GM19035 (cell line): ENCODE results near the gene TMEM245.
"Not testable (repeated sequence)": the region's sequence is repeated elsewhere in the genome, so short reads cannot be mapped to it uniquely, and the experiment has no call there.

ENCODE experiments used
- ATAC-seq: cut with Tn5 transposase; IDR thresholded peaks from one replicate; pipeline ENCODE4 v1.9.1; 2021; ENCODE audit not compliant: unreplicated experiment

The TMEM245 gene

DNA sequence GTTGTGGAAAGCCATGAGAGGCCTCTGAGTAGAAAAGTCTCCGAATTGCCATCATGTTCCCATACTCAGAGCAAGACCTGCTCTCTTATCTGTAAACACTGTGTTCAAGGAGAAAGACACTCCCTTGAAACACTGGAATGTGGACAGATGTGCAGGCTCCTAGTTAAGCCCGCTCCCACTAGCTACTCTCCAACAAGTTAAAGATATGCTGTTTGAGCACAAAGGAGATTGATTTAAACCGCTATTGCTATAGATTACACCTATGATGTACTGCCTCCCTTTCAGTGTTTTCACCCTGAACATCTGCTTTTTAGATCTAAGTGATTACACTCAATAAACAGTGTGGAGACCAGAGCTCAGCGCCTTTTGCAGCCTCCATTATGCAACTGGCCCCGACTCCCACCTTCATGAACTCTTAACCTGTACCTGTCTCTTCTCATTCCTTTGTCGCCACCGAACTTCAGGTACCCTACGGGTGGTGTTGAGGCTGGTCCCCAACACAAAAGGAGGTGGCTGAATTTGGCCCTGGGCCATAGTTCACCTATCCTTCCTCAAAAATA, 47.5 kb downstream of the TMEM245 start:
- no peak for ATAC-seq

DNA sequence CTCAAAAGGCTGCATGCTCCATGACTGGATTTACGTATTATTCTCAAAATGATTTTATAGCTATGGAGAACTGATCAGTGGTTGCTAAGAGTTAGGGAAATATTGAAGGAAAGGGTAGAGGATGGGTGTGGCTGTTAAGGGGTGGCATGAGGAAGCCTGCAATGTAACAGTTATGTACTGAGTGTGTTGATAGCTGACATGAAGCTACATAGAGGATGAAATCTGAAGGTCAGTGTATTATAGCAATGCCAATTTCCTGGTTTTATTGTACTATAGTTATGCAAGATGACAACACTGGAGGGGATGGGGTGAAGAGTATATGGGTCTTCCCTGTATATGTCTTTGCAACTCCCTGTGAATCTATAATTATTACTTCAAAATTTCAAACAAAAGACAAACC, 51.0 kb downstream of the TMEM245 start:
- no peak for ATAC-seq

DNA sequence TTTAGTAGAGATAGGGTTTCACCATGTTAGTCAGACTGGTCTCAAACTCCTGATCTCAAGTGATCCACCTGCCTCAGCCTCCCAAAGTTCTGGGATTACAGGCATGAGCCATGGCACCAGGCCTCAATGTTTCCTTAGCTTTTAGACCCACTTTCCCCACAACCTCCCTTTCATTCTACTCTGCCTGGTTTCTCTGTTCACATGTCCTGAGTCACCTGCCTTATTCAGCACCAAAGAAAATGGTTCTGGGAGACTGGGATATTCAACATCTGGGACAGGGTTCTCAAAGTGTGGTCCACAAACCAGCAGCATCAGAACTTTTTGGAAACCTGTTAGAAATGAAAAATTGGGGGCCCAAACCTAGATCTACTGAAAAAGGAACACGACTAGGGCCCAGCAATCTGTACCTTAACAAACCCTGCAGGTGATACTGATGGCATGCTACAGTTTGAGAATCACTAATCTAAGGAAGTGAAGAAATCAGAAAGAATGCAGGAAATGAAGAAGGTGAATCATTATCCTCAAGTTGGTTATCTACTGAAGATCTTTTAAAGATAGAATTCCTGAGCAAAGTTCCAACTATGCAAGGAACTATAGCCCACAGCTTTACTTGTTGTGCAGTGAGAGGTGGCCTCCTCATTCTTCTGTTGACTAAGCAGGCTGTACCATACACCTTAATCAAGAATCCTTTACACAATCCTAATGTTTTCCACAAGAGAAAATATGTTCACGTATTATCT, 54.6 kb downstream of the TMEM245 start:
- ATAC-seq: no peak

DNA sequence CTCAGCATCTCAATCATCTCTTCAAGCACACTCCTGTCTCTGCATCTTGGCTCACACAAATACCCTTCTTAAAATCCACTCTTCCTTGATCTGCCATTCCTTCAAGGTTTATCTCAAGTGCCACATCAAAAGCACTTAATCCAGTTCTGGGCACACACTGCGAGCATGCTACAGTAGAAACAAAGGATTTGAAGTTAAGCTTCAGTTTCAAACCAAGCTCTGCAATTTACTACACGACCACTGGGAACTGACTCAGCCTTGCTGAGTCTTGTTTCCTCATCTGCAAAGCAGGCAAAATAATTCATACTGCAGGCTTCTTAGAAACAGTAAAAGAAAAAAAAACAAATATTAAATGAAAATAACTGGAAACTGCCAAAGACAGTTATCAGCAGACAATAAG, 56.0 kb downstream of the TMEM245 start:
- no peak for ATAC-seq

DNA sequence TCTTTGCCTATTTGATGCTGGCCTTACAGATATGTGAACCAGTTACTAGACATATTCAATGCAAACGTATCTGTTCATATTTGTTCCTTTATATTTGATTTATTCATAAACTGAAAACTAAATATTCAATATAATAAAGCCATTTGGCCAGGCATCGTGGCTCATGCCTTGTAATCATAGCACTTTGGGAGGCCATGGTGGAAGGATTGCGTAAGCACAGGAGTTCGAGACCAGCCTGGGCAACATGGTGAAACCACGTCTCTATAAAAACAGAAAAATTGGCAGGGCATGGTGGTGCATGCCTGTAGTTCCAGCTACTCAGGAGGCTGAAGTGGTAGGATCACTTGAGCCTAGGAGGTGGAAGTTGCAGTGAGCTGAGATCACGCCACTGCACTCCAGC, 57.2 kb downstream of the TMEM245 start:
- no peak for ATAC-seq

DNA sequence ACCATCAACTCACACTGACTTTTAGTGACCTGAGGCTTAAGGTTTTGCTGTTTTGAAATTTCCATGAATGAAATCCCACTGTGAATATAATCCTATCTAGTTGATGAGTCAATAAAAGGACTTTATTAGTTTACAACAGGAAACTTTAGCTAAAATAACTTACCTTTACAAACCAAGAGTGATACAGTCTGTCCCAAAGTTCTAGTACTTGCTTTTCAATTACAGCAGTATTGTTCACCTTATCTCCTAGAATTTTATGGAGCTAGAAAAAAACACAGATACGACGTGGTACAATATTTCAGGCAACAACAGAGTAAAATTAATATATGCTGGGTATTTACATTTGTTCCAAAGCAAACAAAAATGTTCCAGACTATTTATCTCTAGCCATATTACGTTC, 59.6 kb downstream of the TMEM245 start:
- no peak for ATAC-seq

DNA sequence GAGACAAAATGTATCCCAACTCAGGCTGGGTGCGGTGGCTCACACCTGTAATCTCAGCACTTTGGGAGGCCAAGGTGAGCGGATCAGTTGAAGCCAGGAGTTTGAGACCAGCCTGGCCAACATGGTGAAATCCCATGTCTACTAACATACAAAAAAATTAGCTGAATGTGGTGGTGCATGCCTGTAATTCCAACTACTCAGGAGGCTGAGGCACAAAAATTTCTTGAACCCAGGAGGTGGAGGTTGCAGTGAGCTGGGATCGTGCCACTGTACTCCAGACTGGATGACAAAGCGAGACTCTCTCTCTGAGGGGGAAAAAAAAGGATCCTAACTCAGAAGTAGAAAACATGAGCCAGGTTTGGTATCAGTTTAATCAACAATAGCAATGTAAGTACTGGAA, 66.6 kb downstream of the TMEM245 start:
- ATAC-seq: not testable (repeated sequence)

DNA sequence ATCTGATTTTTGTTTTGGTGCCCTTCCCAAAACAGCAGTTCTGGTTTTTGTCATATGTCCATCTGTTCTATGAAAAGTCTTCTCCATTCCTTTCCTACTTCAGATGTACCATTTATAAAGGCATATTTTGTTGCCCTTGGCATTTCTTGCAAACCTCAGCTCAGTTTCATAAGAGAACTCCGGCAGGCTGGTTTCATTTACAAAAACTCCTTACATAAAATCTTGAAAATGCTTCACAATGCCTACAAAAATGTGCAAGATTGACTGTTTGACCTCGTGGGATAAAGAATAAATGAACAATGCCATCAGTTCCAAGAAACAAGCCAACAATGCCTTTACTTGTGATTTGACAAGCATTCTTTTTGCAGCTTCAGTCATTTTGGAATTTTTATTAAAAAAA, 67.3 kb downstream of the TMEM245 start:
- no peak for ATAC-seq

DNA sequence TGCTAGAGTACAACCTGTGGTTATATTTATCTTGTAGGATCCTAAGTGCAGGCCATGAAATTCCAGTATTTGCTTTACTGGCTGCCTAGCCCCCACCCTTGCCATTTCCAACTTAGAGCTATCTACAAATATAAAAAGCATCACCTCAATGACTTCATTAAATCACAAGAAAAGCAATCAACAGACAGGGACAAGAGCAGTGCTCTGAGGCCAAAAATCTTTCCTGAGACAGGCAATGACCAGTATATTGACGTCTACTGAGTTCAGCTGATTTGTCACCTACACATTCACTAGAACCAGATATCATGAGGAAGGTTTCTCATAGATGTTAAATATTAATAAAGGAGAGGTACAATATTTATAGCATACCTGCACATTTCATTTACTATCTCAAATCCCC, 68.0 kb downstream of the TMEM245 start:
- no peak for ATAC-seq

DNA sequence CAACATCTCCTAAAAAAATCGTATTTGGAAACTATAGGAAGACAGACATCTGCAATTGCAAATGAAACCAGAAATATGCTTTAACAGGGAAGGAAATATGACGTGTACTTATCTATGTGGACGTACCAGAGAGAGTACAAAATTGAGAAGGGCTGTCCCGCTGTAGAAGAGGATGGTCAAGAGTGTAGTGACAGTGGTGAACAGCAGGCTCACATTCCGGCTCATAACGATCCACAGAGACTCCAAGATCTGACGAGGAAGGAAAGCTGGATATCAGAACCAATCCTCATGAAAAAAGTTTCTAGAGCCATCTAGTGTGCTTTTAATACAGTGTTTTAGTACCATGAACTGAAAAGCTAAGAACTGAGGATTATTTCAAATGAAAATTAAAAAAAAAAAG, 69.3 kb downstream of the TMEM245 start:
- ATAC-seq: no peak

DNA sequence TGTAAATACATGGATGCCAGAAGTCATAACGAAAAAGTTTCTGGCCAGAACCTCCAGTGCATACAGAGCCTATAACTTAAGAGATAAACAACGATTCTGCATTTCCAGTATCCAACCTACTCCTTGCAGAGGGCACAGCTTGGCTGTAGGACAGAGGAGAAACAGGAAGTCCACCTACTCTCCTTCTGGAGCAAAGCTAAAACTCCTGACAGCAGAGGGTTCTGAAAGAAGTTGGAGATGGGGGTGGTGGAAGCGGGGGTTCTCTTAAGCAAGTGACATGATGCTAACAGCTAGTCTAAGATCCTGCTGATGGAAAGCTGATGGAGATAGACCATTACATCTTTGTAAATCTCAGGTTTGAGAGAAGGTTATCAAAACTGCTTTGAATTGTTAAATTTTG, 70.9 kb downstream of the TMEM245 start:
- no peak for ATAC-seq

DNA sequence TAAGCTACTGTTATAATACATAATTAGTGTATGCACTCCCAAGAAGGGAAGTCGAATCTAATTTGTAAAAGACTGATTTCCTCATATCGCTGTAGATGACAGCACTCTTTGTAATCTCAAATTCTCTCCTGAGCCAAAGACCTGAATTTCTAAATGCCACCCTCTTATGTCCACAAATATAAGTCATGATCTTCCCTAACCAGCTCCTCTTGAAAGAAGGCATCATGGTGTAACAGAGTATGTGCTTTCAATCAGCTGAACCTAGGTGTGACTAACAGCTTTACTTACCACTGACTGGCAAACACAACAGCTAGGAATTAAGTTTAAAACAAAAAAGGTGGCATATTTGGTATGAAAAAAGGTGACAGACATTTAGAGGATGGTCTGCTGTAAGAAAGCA, 72.5 kb downstream of the TMEM245 start:
- no peak for ATAC-seq

DNA sequence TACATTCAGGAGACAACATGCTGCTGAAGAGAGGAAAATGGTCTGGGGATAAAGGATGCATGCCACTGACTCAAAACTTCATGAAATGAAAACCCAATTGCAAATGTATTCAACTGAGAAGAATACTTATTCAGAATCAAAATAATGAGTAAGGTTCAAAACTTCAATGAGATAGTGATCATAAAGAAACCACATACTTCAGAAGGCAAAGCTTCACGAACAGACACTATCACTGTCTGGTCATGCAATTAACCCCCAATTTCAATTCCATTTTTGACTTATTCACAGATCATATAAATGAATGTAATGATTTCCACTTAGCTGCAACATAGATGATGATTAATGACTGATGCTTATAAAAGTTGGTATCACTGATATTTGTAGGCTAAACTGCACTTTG, 73.4 kb downstream of the TMEM245 start:
- ATAC-seq: no peak

DNA sequence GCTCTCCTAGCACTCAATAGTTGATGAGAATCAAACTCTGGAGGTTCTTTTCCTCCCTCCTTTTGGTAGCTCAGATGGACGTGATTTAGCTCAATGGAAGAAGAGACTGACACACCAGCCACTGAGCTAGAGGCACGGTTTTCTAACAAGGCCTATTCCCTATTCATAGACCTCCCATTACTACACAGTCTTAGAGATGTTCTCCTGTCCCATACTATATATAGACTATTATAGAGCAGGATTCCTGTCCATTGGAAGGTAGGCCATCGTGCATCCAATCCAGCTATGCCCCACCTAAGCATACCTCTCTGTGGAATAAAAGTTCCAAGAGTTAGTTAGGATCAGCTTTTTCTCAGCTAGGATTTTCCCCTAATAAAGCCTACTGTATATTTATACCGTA, 76.2 kb downstream of the TMEM245 start:
- ATAC-seq: no peak

DNA sequence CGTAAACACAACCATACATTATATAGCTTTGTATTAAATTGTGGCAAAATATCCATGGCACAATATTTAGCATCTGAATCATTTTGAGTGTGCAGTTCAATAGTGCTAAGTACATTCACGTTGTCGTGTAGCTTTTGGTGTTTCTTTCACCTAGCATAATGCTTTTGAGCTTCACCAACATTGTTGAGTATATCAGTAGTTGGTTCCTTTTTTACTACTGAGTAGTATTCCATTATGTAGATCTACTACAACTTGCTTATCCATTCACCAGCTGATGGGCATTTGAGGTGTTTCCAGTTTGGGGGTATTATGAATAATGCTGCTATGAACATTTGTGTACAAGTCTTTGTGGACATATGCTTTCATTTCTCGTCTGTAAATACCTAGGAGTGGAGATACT, 79.2 kb downstream of the TMEM245 start:
- ATAC-seq: no peak

DNA sequence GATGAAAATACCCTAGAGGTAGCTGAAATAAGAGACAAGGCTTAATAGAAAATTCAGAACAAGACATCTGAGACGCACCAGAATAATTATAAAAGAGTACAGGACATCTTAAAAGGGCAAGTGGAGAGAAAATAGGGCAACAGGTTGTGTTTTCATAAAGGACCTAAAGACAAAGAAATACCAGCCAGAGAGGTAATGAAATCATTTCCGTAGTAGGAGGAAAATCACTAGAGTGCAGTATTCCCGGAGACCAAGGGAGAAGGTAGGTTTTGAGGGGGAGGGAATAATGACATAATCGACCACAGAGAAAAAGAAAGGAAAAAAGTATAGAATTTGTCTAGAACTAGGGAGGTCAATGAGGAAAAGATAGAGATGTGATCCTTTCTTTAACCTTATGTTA, 80.2 kb downstream of the TMEM245 start:
- ATAC-seq: no peak

DNA sequence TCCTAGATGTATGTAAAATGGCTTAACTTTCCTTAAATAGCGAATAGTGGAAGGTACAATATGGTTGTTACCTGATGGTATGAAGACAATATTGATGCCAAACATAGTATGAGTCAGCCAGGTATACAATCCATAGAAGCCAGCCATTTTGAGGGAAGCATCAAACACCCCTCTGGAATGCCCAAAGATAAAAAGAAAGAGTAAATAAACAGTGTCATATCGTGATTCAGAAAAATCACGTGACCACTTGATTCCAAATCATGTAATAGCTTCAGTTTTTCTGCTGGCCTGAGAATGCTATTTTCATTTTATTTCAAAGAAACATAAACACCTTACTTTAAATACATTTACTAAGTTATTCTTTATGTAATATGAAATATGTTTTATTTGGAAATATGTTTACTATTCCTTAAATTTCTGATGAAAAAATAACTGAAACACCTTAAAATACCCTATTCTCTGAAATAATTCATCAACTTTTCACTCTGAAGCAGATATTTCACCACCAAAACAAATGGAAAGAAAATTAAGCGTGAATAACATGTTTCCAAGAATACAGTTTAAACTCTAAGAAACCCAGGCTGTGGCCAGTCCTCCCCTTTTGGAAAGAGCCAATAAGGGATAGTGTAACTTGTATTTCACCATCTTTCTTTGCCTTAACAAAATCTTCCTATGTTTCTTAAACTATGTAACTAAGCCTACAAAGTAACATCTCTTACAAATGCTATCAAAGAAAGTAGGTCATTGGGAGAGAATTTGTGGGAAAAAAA, 81.6 kb downstream of the TMEM245 start:
- ATAC-seq: no peak

DNA sequence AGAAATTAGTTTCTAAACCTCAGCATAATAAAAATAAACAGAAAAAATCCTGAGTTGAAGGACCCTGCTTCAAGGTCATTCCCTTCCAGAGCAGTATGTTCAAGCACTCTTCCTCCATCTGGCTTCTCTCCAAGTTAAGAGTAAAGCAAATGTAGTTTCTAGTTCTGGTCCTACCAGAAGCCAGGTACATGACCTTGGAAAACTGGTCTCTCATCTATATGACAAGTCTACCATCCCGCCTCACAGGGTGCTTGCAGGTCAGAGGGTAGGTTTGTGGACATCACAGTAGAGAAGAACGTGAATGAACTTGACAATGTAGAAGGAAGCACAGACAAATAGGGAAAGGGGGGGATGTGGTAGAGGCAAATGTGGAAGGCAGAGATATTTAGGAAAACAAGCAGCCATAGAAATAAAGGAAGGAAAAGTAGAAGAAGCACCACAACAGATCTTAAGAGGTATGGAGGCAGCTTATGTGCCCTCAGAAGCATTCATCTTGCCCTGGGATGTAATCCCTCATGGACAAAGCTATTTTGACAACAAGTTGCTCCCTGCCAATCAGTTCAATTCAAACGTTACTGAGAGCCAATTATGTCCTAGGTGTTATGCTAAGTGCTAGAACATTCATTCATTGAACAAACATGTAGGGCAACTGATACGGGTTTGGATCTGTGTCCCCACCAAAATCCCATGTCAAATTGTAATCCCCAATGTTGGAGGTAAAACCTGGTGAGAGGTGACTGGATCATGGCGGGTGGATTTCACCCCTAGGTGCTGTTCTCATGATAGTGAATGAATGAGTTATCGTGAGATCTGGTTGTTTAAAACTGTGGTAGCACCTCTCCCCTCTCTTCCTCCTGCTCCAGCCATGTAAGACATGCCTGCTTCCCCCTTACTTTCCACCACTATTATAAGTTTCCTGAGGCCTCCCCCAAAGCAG, 82.7 kb downstream of the TMEM245 start:
- ATAC-seq: no peak

DNA sequence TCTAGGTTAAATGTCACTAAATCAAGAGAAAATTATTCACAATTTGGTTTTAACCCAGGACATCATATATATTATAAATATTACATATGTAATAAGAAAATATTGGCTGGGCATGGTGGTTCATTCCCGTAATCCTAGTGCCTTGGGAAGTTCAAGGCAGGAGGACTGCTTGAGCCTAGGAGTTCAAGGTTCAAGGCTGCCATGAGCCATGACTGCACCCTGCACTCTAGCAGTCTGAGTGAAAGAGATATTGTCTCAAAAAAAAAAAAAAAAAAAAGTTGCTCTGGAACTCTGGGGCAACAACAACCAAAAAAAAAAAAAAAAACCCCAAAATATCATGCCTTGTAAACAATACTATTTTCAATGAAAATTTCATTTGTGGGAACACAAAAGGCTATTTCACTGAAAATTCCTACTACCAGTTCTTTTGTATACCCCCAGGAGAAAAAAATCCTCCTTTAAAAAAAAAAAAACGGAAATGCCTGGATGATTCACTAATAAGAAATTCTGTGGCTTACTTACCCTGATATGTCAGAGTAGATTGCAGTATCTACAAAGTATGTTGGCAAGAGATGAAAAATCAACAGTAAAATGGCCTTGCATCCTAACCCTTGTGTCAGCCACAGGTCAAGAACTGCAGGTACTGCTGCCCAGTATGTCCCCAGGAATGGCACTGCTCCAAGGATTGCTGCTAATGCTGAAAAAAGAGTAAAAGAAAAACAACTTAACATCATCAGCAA, 83.9 kb downstream of the TMEM245 start:
- ATAC-seq: no peak

DNA sequence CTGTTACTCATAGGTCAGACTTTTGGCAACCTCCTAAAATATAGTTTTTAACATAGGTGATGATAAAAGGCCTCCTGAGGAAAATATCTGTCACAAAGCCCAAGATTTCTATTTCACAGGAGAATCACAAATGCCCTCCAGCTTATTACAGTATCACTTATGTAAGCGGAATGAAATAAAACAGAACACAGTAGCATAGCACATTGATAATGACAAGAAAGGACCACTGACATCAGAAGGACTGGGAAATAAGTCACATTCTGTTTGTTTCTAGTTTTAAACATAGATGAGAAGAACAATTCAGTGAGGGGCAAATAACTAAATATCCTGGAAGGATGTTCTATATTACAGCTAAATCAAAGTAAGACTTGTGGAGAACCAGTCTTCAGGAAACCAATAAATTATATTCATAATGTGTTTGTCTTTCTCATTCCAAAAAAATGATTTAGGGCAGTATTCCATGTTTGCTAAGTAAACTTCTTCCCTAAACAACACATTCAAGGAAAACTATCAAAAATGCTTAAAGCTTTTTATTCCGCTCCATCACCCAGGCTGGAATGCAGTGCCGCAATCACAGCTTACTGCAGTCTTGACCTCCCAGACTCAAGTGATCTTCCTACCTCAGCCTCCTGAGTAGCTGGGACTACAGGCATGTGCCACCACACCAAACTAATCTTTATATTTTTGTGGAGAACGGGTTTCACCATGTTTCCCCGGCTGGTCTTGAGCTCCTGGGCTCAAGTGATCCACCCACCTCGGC, 85.6 kb downstream of the TMEM245 start:
- no peak for ATAC-seq
